NCI-H187 treated with DMSO at 0.1 percent for 48 hours (cell line): ENCODE results near the gene TGFBR3.

Source experiments
- DNase-seq: peaks from one replicate; lab custom pipeline; 2025; lab: John Stamatoyannopoulos, UW

The TGFBR3 gene

DNA sequence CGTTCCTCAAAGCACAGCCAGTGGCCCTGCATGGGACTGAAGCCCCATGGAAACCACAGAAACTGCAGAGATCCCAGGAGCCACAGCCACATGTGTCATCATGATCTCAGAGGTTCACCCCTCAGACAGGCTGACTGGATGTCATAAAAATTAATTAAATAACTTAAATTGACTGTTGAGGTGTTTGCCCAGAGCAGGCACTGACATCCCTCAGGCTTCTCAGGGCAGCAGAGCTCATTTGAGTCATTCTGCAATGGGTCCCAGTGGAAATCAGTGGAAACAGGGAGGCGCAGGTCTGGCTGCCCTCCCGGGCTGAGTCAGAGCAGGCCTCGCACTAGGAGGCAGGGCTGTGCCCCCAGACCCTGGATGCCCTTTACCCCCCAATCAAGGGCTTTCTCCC lies 250.2 kb downstream of the TGFBR3 start:
- no peak for DNase-seq

GRCh38 chr1:91633438-91633837 lies 252.5 kb downstream of the TGFBR3 start:
- no peak for DNase-seq

GRCh38 chr1:91631718-91632330 lies 254.1 kb downstream of the TGFBR3 start:
- no peak for DNase-seq

- no peak for DNase-seq
Measured at GRCh38 chr1:91630803-91631202, 255.1 kb downstream of the TGFBR3 start.
